K562 (cell line): Measurements from ENCODE around the gene SLC36A1. TPM values are rescaled to one million over a fixed set of nuclear protein-coding genes. Genes with fewer than 3 reads are reported as not detected.
A peak's percentile ranks its signal among the peaks of the same experiment; 100 is the strongest.

Experiments
- ARNT ChIP-seq, 2 experiments: fragments of 450-650 bp; IDR thresholded peaks; 2 replicates each; pipeline ENCODE4 v1.6.1; 2016; ENCODE audit warnings: mild to moderate bottlenecking in 1 of 2
- DEAF1 ChIP-seq: fragments of 450-650 bp; formaldehyde crosslinking; IDR thresholded peaks from 2 replicates; pipeline ENCODE4 v1.4.0; 2020; ENCODE audit warnings: mild to moderate bottlenecking, moderate library complexity
- HNRNPL ChIP-seq: fragments of 200-400 bp; formaldehyde crosslinking; IDR thresholded peaks from 2 replicates; pipeline ENCODE4 v1.6.1; 2017; ENCODE audit warnings: low read depth, mild to moderate bottlenecking, low read length
- MED1 ChIP-seq: sonication (generic); formaldehyde crosslinking; IDR thresholded peaks from 2 replicates; pipeline ENCODE4 v1.8.1; 2023; ENCODE audit warnings: missing genetic modification reagents, borderline replicate concordance
- MYBL2 ChIP-seq, 2 experiments: fragments of 450-650 bp in 1 of 2; sonication (generic) in 1 of 2; formaldehyde crosslinking in 1 of 2; IDR thresholded peaks; 2 replicates each; pipeline versions ENCODE4 v1.6.1 to v1.8.1; 2017 to 2022; ENCODE audit warnings: borderline replicate concordance in 1 of 2, inconsistent platforms in 1 of 2, low read depth in 1 of 2, mild to moderate bottlenecking in 1 of 2, missing genetic modification reagents in 1 of 2, moderate library complexity in 1 of 2
- PATZ1 ChIP-seq: fragments of 250-450 bp; sonication (Bioruptor Pico); IDR thresholded peaks from 2 replicates; pipeline ENCODE4 v1.5.0; 2020; ENCODE audit warnings: mild to moderate bottlenecking, borderline replicate concordance
- PHB ChIP-seq: fragments of 250-450 bp; sonication (Bioruptor Pico); IDR thresholded peaks from 2 replicates; pipeline ENCODE4 v1.5.0; 2021
- SIX5 ChIP-seq, 2 experiments: IDR thresholded peaks; 2 replicates each; pipeline ENCODE4 v1.6.1; 2011; ENCODE audit warnings: low read length in 2 of 2, borderline replicate concordance in 1 of 2, low read depth in 1 of 2, mild to moderate bottlenecking in 1 of 2, moderate library complexity in 1 of 2; ENCODE audit not compliant: insufficient read depth in 1 of 2
- SMC3 ChIP-seq: conservative IDR thresholded peaks from 2 replicates; pipeline ENCODE4 v1.6.1; 2011; ENCODE audit warnings: low read depth, low read length, improper control_type of control experiment; ENCODE audit not compliant: insufficient read depth
- TFAM ChIP-seq: fragments of 250-450 bp; sonication (Bioruptor Pico); conservative IDR thresholded peaks from 2 replicates; pipeline ENCODE4 v1.5.0; 2021; ENCODE audit warnings: mild to moderate bottlenecking, moderate library complexity
- USF1 ChIP-seq: sonication (generic); formaldehyde crosslinking; IDR thresholded peaks from 2 replicates; pipeline ENCODE4 v1.9.0; 2022; ENCODE audit warnings: mild to moderate bottlenecking, missing genetic modification reagents
- WHSC1 ChIP-seq: IDR thresholded peaks from one replicate; pipeline ENCODE4 v1.6.1; 2012; ENCODE audit warnings: low read length, control low read depth, inconsistent platforms
- ZBTB17 ChIP-seq: fragments of 450-650 bp; formaldehyde crosslinking; IDR thresholded peaks from 2 replicates; pipeline ENCODE4 v1.4.0; 2020; ENCODE audit warnings: mild to moderate bottlenecking
- ZNF143 ChIP-seq: sonication (generic); formaldehyde crosslinking; IDR thresholded peaks from 2 replicates; pipeline ENCODE4 v1.9.0; 2022; ENCODE audit warnings: mild to moderate bottlenecking, missing genetic modification reagents
- ZNF282 ChIP-seq: sonication (generic); formaldehyde crosslinking; IDR thresholded peaks from 2 replicates; pipeline ENCODE4 v1.8.1; 2023; ENCODE audit warnings: missing genetic modification reagents
- ZNF696 ChIP-seq: fragments of 250-450 bp; sonication (Bioruptor Pico); conservative IDR thresholded peaks from 2 replicates; pipeline ENCODE4 v1.4.0; 2020; ENCODE audit warnings: mild to moderate bottlenecking, moderate library complexity
- polyA plus RNA-seq, 8 experiments: library from polyadenylated mRNA; depleted of rRNA in 4 of 8; stranded (reverse) in 5 of 8; unstranded in 3 of 8; fragments of >200 nt; fragmentation: Nextera tagmentation in 2 of 8; fragmentation: Illumina TruSeq in 1 of 8; extraction: Ambion mirVana in 2 of 8; extraction: Trizol in 1 of 8; gene quantifications; 2 replicates each; pipeline versions ENCODE4 v1.2.1 to v1.2.3, GENCODE V29; 2011 to 2014; ENCODE audit warnings: inconsistent platforms in 1 of 8, missing spikeins in 1 of 8
- total RNA-seq, 7 experiments: library from RNA; depleted of rRNA in 6 of 7; stranded (reverse); fragments of >200 nt in 6 of 7; fragmentation: Illumina TruSeq in 2 of 7; extraction: Trizol in 2 of 7; gene quantifications; 2 replicates each; pipeline versions ENCODE4 v1.2.1 to v1.2.3, GENCODE V29; 2011 to 2021; ENCODE audit warnings: low replicate concordance in 1 of 7

The SLC36A1 gene
- total and polyA plus RNA-seq, 9 of the 15 experiments (the other 6 are each of a cell fraction or from before 2014, with no cell fraction given), result 1.6 to 8.4 (median 4.6) TPM

GRCh38 chr5:151523335-151523734 lies 75.9 kb downstream of the SLC36A1 start (continued):
- TF ChIP-seq DEAF1 (CRISPR knock-in tag) (peak; percentile 64), USF1 (CRISPR knock-in tag) (no peak), MYBL2 (IDR thresholded peaks at IDR 0.05; ENCODE audit: low read depth) (no peak), MYBL2 (CRISPR knock-in tag; IDR thresholded peaks at IDR 0.05; ENCODE audit: borderline replicate concordance) (no peak), MED1 (CRISPR knock-in tag) (no peak), ZNF282 (CRISPR knock-in tag) (no peak), HNRNPL (no peak), SMC3 (peak; percentile 60), ZNF143 (no peak), PATZ1 (no peak), ZBTB17 (no peak), ZNF696 (no peak), WHSC1 (no peak), TFAM (CRISPR knock-in tag) (no peak), ARNT (IDR thresholded peaks at IDR 0.05) (no peak), SIX5 (IDR thresholded peaks at IDR 0.05; ENCODE audit: borderline replicate concordance in 1 of 2, insufficient read depth in 1 of 2, low read depth in 1 of 2, low read length in 2 of 2) (no peak), PHB (CRISPR knock-in tag) (no peak)
